Fibroblast of mammary gland (primary cell): Measurements from ENCODE around the gene RPL3.
A peak's percentile ranks its signal among the peaks of the same experiment; 100 is the strongest.
"Not testable (repeated sequence)": the region's sequence is repeated elsewhere in the genome, so short reads cannot be mapped to it uniquely, and the experiment has no call there.

Experiments used
- DNase-seq: peaks from one replicate; pipeline ENCODE4 v3.0.0-alpha.2; 2010; ENCODE audit warnings: low read depth
- H3K4me3 ChIP-seq: 2 replicates; pipeline ENCODE4 v1.5.1; 2011; ENCODE audit warnings: low read depth, mild to moderate bottlenecking, low read length, moderate library complexity; ENCODE audit not compliant: control insufficient read depth
- TF ChIP-seq, protein P1 (sequence below): conservative IDR thresholded peaks from 2 replicates; pipeline ENCODE4 v1.5.1; 2011; ENCODE audit warnings: low read depth, low read length, inconsistent platforms; ENCODE audit not compliant: control insufficient read depth, insufficient read depth

Gene RPL3

DNA sequence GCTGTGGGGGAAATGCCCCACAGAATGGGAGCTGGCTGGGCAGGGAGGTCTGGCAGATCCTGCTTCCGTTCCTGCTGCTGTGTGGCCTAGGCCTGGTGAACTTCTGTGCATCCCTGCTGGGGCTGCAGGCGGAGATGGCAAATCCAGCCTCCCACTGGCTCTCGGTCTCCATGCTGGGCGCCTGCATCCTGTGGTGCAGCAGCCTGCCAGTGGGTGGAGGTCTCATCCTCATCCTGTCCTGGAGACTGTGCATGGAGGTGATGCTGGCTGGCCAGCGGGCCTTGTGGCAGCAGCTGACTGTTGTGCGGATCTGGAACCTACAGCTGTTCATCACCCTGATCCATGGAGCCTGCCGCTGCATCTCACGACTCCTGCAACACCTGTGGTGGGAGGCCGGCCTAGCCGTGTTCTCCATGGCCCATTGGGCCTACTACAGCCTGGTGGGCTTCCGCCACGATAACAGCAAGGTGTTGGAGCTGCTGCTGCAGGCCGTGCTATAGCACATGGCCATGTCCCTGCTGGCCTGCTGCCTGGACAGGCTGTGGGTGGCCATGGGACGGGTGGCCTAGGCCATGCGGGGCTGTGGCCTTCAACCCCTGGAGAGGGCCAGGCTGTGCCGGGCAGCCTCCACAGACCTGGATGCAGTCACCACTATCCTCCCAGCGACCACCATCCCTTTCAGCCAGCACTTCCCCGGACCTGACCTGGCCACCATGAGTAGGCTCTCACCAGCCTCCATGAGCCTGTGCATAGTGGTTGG lies 8.8 kb upstream of the RPL3 start:
- no peak overlapping the region for H3K4me3 ChIP-seq
- TF ChIP-seq, protein P1, sequence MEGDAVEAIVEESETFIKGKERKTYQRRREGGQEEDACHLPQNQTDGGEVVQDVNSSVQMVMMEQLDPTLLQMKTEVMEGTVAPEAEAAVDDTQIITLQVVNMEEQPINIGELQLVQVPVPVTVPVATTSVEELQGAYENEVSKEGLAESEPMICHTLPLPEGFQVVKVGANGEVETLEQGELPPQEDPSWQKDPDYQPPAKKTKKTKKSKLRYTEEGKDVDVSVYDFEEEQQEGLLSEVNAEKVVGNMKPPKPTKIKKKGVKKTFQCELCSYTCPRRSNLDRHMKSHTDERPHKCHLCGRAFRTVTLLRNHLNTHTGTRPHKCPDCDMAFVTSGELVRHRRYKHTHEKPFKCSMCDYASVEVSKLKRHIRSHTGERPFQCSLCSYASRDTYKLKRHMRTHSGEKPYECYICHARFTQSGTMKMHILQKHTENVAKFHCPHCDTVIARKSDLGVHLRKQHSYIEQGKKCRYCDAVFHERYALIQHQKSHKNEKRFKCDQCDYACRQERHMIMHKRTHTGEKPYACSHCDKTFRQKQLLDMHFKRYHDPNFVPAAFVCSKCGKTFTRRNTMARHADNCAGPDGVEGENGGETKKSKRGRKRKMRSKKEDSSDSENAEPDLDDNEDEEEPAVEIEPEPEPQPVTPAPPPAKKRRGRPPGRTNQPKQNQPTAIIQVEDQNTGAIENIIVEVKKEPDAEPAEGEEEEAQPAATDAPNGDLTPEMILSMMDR, result no peak

DNA sequence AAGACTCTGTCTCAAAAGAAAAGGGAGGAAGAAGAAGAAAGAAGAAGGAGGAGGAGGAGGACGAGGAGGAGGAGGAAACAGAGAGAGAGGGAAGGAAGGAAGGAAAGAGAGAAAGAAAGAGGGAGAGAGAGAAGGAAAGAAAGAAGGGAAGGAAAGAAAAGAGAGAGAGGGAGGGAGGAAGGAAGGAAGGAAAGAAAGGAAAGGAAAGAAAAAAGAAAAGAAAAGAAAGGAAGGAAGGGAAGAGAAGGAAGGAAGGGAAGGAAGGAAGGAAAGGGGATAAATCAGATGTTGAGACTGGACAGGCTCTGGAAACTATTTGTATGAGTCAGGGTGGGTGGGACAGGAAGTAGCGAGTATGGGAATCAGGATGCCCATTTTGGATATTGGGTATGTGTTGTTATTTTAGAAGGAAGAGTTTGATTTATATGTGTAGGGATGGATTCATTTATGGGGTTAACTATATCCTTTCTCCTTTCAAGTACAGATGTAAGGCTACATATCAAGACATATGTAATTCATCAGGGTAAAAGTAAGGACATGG lies 6.0 kb upstream of the RPL3 start:
- no peak overlapping the region for H3K4me3 ChIP-seq
- DNase-seq, result peak; percentile 54
- TF ChIP-seq, protein P1, result no peak

More for the DNA sequence above, 8.8 kb upstream of the RPL3 start:
- no peak for DNase-seq

DNA sequence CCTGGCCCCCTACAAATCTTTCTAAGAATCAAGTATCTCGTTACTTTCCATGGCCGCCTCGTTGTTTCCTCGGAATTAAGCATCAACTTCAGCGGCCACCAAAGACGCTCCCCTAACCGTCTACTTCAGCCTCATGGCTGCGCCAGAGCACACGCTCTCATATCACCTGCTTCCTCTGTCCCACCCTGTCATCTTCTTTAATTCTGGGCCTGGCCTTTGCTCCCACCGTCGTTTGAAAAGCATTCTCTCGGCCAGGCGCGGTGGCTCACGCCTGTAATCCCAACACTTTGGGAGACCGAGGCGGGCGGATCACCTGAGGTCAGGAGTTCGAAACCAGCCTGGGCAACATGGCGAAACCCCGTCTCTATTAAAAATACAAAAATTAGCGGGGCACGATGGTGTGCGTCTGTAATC lies 1.2 kb upstream of the RPL3 start:
- H3K4me3 ChIP-seq, DNase-seq: not testable (repeated sequence)

DNA sequence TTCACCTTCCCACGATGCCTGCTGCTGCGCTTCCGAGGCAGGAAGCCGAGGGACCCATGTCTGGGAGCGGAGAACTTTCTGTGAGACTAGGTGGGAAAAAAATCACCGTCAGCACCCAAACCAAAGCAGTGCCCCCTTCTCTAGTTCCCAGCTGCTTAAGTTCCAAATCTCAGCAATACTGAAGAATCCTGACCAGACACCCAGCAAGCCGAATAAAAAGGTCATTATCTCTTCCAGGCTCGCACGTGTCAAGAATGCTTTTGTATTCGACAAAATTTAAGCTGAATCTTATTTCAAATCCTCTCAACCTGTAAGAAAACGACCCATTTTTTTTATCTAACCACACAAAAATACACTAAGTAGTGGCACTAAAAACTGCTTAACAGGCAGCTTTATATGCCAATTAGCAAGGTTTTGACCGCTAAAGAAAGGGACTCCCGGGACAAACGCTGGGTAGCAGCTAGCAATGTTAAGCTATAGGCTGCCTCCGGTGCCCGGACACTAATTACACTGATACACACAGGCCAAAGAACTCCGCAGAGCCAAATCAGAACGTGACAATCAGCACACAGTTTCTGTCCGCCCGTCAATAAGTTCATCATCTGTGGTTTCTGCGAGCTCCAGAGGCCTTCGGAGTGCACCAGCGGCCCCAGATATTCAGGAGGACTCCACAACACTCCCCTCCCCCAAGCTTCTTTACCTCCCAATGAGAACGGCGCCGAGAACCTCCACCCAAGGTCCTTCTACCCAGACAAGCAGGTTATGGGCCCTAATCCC lies 728 bp downstream of the RPL3 start:
- no peak for DNase-seq
- H3K4me3 ChIP-seq, result peak overlapping the region; percentile 99
- TF ChIP-seq, protein P1, result no peak

DNA sequence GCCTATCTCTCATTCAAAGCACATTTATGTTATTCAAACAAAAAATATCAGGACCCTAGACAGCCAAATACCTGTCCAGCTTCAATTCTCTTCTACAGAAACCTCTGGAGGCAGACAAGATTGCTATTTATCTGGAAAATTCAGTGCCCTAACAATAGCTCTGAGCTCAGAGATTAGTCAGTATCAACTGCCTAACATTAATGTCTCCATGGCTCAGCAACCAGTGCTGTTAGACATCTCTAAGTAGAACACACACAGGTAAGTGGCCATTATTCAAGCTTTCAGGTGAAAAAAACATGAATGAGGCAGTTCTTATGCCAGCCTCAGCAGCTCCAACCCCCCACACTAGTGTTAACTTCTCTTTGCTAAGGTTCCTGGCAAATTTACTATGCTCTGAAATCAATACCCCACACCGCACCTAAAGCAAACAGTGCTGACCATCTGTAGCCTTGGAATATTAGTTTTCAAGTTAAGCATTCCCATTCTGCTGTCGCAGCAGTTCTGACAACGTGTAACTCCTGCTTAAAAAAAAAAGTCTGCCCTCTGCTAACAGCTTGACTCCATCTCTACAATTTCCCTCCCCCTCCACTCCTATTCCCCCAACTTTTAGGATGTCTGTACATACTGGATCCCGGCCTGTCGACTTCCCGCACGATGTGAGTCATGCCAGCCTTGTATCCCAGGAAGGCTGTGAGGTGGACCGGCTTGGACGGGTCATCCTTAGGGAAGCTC lies 1.5 kb downstream of the RPL3 start:
- peak; percentile 64 for DNase-seq
- TF ChIP-seq, protein P1, result no peak
- peak overlapping the region; percentile 99 for H3K4me3 ChIP-seq

DNA sequence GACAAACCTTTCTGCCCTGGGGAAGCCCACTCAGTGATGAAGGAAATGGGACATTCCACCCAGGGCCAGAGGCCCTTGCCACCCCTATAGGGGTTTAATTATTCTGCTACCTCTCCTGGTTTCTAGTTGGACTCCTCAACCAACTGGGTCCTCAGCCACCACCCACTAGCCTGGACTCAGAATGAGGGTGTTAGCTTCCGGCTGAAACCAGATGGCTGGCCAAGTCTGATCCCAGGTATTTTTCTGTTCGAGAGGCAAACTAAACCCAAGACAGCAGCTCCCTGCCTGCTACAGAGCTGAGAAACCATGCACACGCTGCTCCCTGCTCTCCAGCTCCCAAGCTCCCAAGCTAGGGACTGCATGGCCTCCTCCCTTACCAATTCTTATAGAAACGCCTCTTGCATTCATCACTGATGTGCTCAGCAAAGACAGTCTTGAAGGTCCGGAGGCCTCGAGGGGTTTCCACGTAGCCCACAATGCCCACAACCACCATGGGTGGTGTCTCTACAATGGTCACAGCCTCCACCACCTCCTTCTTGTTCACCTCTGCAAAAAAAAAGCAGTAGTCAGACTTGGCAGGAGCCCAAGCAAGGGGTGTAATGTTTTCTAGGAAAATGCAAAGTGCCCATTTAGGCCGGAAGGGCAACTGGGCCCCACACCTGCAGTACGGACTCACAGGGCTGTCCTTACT lies 2.2 kb downstream of the RPL3 start:
- no peak for DNase-seq
- TF ChIP-seq, protein P1, result no peak

More for the DNA sequence above, 2.2 kb downstream of the RPL3 start:
- peak overlapping the region; percentile 99 for H3K4me3 ChIP-seq
